Endometrial microvascular endothelial cells (primary cell): ENCODE measurements around the gene CACNA1E. TPM values are rescaled to one million over a fixed set of nuclear protein-coding genes. Genes with fewer than 3 reads are reported as not detected.

Experiments
- in situ Hi-C: cut with HindIII; loops from 2 replicates; pipeline ENCODE4 v1.10.0; 2017; ENCODE audit warnings: low sequenced_read_pairs, low pct_unique_long_range_greater_than_20kb; ENCODE audit errors: inconsistent ontology term
- total RNA-seq: library from RNA; depleted of rRNA; stranded (reverse); fragments of >200 nt; gene quantifications from one replicate; pipeline ENCODE4 v1.2.3, GENCODE V29; 2015; ENCODE audit errors: inconsistent ontology term

The CACNA1E gene
- total RNA-seq, 1 donor from 2014 or later = not detected

- in situ Hi-C loops = no loop called here
Measured at GRCh38 chr1:181656491-181656890, 173.2 kb downstream of the CACNA1E start.

- in situ Hi-C loops = no loop called here
Measured at GRCh38 chr1:181658581-181658980, 175.3 kb downstream of the CACNA1E start.

- in situ Hi-C loops = no loop called here
Measured at GRCh38 chr1:181659321-181659957, 176.1 kb downstream of the CACNA1E start.

GRCh38 chr1:181660621-181661020 is 177.3 kb downstream of the CACNA1E start:
- in situ Hi-C loops = no loop called here

GRCh38 chr1:181661569-181661968 is 178.3 kb downstream of the CACNA1E start:
- in situ Hi-C loops = no loop called here

GRCh38 chr1:181662606-181663005 is 179.3 kb downstream of the CACNA1E start:
- in situ Hi-C loops = no loop called here

- in situ Hi-C loops = no loop called here
Measured at GRCh38 chr1:181664543-181664942, 181.2 kb downstream of the CACNA1E start.

GRCh38 chr1:181669246-181669645 is 185.9 kb downstream of the CACNA1E start:
- in situ Hi-C loops = no loop called here

GRCh38 chr1:181674617-181675016 is 191.3 kb downstream of the CACNA1E start:
- in situ Hi-C loops = no loop called here

GRCh38 chr1:181675091-181675917 is 192.0 kb downstream of the CACNA1E start:
- in situ Hi-C loops = no loop called here

- in situ Hi-C loops = no loop called here
Measured at GRCh38 chr1:181675918-181676190, 192.5 kb downstream of the CACNA1E start.

- in situ Hi-C loops = no loop called here
Measured at GRCh38 chr1:181676269-181676668, 193.0 kb downstream of the CACNA1E start.

- in situ Hi-C loops = no loop called here
Measured at GRCh38 chr1:181680332-181680731, 197.0 kb downstream of the CACNA1E start.

- in situ Hi-C loops = no loop called here
Measured at GRCh38 chr1:181680871-181681270, 197.6 kb downstream of the CACNA1E start.

- in situ Hi-C loops = no loop called here
Measured at GRCh38 chr1:181685211-181685610, 201.9 kb downstream of the CACNA1E start.

- in situ Hi-C loops = no loop called here
Measured at GRCh38 chr1:181701891-181702290, 218.6 kb downstream of the CACNA1E start.

- in situ Hi-C loops = no loop called here
Measured at GRCh38 chr1:181704546-181704945, 221.2 kb downstream of the CACNA1E start.

GRCh38 chr1:181711820-181712219 is 228.5 kb downstream of the CACNA1E start:
- in situ Hi-C loops = no loop called here

GRCh38 chr1:181712711-181713110 is 229.4 kb downstream of the CACNA1E start:
- in situ Hi-C loops = no loop called here

- in situ Hi-C loops = no loop called here
Measured at GRCh38 chr1:181714428-181714827, 231.1 kb downstream of the CACNA1E start.

GRCh38 chr1:181718034-181718433 is 234.7 kb downstream of the CACNA1E start:
- in situ Hi-C loops = no loop called here
